T-helper 2 cell (primary cell): ENCODE results near the gene DNAJC30.

ENCODE experiments used
- DNase-seq, 5 experiments: peaks; one replicate each; pipeline versions ENCODE4 v3.0.0 to v3.0.0-alpha.2; 2012 to 2022

DNAJC30 gene

GRCh38 chr7:73707045-73707631, 23.9 kb upstream of the DNAJC30 start:
- peak in 1 of 5 experiments; percentile 42 for DNase-seq

- peak in 1 of 5 experiments; percentile 29 for DNase-seq
Observed at GRCh38 chr7:73706126-73707044, 23.1 kb upstream of the DNAJC30 start.

- DNase-seq: no peak
Observed at GRCh38 chr7:73705551-73705920, 22.3 kb upstream of the DNAJC30 start.

GRCh38 chr7:73704640-73705550, 21.6 kb upstream of the DNAJC30 start:
- DNase-seq: no peak

- DNase-seq: peak in 1 of 5 experiments; percentile 35
Observed at GRCh38 chr7:73703757-73704639, 20.7 kb upstream of the DNAJC30 start.

- no peak for DNase-seq
Observed at GRCh38 chr7:73703225-73703624, 20.0 kb upstream of the DNAJC30 start.

GRCh38 chr7:73702665-73703064, 19.4 kb upstream of the DNAJC30 start:
- no peak for DNase-seq

GRCh38 chr7:73702226-73702625, 19.0 kb upstream of the DNAJC30 start:
- DNase-seq: no peak

- no peak for DNase-seq
Observed at GRCh38 chr7:73701357-73701995, 18.2 kb upstream of the DNAJC30 start.

- DNase-seq: no peak
Observed at GRCh38 chr7:73700581-73701134, 17.4 kb upstream of the DNAJC30 start.

GRCh38 chr7:73700069-73700423, 16.8 kb upstream of the DNAJC30 start:
- DNase-seq: no peak

- DNase-seq: no peak
Observed at GRCh38 chr7:73699370-73700068, 16.3 kb upstream of the DNAJC30 start.

- DNase-seq: no peak
Observed at GRCh38 chr7:73698410-73698809, 15.2 kb upstream of the DNAJC30 start.

GRCh38 chr7:73696372-73696771, 13.1 kb upstream of the DNAJC30 start:
- no peak for DNase-seq

GRCh38 chr7:73690646-73691045, 7.4 kb upstream of the DNAJC30 start:
- DNase-seq: no peak

- no peak for DNase-seq
Observed at GRCh38 chr7:73688288-73688687, 5.0 kb upstream of the DNAJC30 start.

GRCh38 chr7:73685311-73685710, 2.1 kb upstream of the DNAJC30 start:
- DNase-seq: no peak

- peak in 1 of 5 experiments; percentile 21 for DNase-seq
Observed at GRCh38 chr7:73683788-73684693, 788 bp upstream of the DNAJC30 start.

GRCh38 chr7:73682745-73683055, 553 bp downstream of the DNAJC30 start:
- DNase-seq: no peak

GRCh38 chr7:73681031-73681430, 2.2 kb downstream of the DNAJC30 start:
- no peak for DNase-seq
